Hematopoietic multipotent progenitor cell treated with erythropoietin and hydrocortisone succinate and interleukin-3 and kit ligand, for 17 days (in vitro differentiated cells): ENCODE measurements around the gene DEGS1.

Source experiments
- DNase-seq: peaks from one replicate; pipeline ENCODE4 v3.0.0-alpha.2; 2015; ENCODE audit warnings: low spot score

DEGS1 gene

GRCh38 chr1:224216382-224216781 lies 33.3 kb downstream of the DEGS1 start:
- no peak for DNase-seq

DNA sequence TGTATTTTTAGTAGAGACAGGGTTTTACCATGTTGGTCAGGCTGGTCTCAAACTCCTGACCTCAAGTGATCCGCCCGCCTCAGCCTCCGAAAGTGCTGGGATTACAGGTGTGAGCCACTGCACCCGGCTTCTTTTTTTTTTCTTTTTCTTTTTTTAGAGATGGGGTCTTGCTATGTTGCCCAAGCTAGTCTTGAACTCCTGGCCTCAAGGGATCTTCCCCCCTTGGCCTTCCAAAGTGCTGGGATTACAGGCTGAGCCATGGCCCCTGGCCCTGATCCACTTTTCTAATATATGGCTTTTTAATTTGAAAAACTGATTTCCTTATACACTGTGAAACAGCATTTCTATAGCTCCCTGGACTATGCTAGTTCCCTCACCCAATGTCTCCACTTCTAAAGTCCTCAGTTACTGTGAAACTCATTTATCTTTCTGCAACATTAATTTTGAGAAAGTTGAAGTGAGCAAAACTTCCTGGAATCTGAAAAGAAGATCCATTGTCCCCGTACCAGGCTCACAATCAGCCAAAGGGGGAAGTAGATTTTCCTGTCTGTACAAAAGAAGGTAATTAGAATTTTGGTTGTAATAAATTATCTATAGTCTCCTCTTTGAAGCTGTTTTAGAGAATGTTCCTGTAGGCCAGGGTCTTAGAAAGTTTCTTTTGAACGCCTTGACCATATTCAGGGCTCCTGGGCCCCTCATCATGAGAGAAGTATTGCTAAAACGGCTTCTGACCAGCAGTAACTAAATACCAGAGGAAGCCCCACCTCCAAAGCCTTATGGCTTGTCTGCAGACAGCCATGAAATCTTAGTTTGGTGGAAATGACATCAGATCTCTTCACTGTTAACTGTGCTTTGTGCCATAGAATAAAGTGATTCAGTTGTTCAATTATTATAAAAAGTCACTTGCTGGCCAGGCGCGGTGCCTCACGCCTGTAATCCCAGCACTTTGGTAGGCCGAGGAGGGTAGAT lies 34.9 kb downstream of the DEGS1 start:
- DNase-seq: no peak

DNA sequence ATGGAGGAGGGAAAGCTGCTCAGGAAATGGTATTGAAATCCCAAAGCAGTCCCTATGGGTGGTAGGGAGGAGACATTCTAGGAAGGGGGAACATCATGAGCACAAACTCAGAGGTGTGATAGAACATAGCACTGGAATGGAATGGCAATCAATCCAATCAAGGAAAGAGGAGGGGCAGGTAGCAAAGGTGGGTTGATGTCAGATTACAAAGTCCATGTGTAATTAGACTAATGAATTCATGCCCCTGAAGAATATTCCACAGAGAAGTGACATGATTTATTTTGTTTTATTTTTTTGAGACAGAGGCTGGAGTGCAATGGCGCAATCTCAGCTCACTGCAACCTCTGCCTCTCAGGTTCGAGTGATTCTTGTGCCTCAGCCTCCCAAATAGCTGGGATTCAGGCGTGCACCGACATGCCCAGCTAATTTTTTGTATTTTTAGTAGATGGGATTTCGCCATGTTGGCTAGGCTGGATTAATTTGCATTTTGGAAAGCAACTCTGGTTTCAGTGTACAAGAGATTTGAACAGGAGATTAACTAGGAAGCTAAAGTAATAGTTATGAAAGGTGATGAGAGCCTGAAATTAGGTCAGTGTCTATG lies 36.1 kb downstream of the DEGS1 start:
- no peak for DNase-seq

GRCh38 chr1:224219612-224220059 lies 36.6 kb downstream of the DEGS1 start:
- no peak for DNase-seq

GRCh38 chr1:224223819-224224714 lies 41.0 kb downstream of the DEGS1 start:
- DNase-seq: no peak

- DNase-seq: no peak
Observed at GRCh38 chr1:224226849-224227502, 43.9 kb downstream of the DEGS1 start.

GRCh38 chr1:224234017-224234416 lies 51.0 kb downstream of the DEGS1 start:
- DNase-seq: no peak

DNA sequence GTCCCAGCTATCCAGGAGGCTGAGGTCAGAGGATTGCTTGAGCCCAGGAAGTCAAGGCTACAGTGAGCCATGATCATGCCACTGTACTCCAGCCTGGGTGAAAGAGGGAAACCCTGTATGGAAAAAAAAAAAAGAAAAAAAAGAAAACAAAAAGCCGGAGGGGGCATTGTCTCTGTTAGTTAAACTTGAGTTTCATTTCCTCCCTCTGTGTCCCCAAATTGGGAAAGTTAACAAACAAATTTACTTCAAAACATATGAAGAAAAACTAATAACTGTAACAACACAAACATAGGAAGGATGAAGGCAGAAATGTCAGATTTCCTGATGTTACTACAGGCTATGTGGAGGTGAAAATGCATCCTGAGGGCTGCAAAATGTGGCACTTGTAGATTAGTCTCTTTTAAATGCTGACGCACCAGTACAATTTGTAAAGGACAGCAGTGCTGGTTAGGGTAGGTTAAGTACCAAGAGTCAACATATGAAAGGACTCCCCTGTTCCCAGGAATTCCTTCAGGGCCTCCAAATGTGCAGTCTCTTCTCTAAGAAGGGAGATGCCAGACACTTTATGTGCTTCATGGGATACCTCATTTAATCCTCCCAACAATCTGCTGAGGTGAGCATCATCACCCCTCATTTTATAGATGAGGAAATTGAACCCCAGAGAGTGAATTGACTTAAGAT lies 52.9 kb downstream of the DEGS1 start:
- no peak for DNase-seq

GRCh38 chr1:224237119-224237881 lies 54.3 kb downstream of the DEGS1 start:
- no peak for DNase-seq

DNA sequence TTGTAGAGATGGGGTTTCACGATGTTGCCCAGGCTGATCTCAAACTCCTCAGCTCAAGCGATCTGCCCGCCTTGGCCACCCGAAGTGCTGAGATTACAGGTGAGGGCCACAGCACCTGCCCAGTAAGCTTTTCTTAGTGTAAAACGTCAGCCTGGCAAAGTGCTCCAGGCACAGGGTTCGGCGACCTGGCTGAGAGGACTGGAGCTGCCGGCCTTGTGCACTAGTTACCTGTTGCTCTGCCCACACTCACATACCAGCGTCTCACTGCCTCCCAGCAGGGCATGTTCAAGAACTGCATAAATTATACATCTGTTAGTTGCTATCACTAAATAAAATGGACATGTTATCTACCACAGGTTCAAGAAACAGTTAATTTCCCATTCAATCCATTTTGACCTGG lies 55.2 kb downstream of the DEGS1 start:
- DNase-seq: no peak

GRCh38 chr1:224238756-224239155 lies 55.7 kb downstream of the DEGS1 start:
- DNase-seq: no peak
